ENCODE results near the gene FADS6. TPM values are rescaled to one million over a fixed set of nuclear protein-coding genes. Genes with fewer than 3 reads are reported as not detected.

The FADS6 gene
- total RNA-seq, 1 experiment from 2014 or later: 1.2 TPM

- H3K4me3 Mint-ChIP-seq: no peak overlapping the region
- no peaks in the 10 kb centered on the region for H3K79me2 ChIP-seq (ENCODE audit: insufficient read depth, low read length)
These were observed 29.8 kb downstream of the FADS6 start for GRCh38 chr17:74863420-74864296.

More at GRCh38 chr17:74863420-74864296, 29.8 kb downstream of the FADS6 start:
- Histone ChIP-seq H2BK5ac (ENCODE audit: insufficient read length, low read length) (no peak overlapping the region), H3K18ac (ENCODE audit: insufficient read length, low read depth, low read length) (no peak overlapping the region), H2BK15ac (ENCODE audit: low read depth, low read length) (no peak overlapping the region), H4K8ac (replicated peaks; ENCODE audit: insufficient read length, low read depth, low read length) (no peak overlapping the region), H2BK20ac (ENCODE audit: low read depth, low read length, poor library complexity, severe bottlenecking) (no peak overlapping the region), H3K27me3 (ENCODE audit: insufficient read depth, low read length) (peaks cover 26% of the 10 kb centered on the region), H3K79me1 (ENCODE audit: insufficient read depth, low read depth, low read length, poor library complexity, severe bottlenecking) (no peaks in the 10 kb centered on the region), H4K91ac (ENCODE audit: insufficient read length, low read depth, low read length) (no peak overlapping the region), H3K14ac (ENCODE audit: insufficient read depth, low read length) (no peak overlapping the region), H3K23ac (ENCODE audit: insufficient read length, low read depth, low read length) (no peak overlapping the region), H3K9ac (ENCODE audit: extremely low read depth, insufficient read length, low read length) (no peak overlapping the region), H3K9me3 (ENCODE audit: control insufficient read depth, low read depth, low read length) (no peaks in the 10 kb centered on the region), H3K4ac (ENCODE audit: low read depth, low read length) (no peak overlapping the region), H4K20me1 (ENCODE audit: control insufficient read depth, insufficient read depth, insufficient read length) (no peaks in the 10 kb centered on the region), H3T11ph (ENCODE audit: low read length) (no peak overlapping the region), H3K56ac (ENCODE audit: insufficient read length, low read depth, low read length) (no peak overlapping the region), H2AFZ (ENCODE audit: low read length) (no peak overlapping the region), H2BK12ac (ENCODE audit: insufficient read length, low read depth, low read length) (no peak overlapping the region), H3K23me2 (ENCODE audit: insufficient read length, low read depth, low read length, poor library complexity, severe bottlenecking) (peaks cover 13% of the 10 kb centered on the region), H3K4me1 (ENCODE audit: insufficient read depth, low read length) (0 out of 2 replicates have a peak, but pooled peaks cover 2% of the 10 kb centered on the region), H3K4me2 (ENCODE audit: insufficient read depth, insufficient read length, low read length) (no peak overlapping the region), H4K5ac (ENCODE audit: insufficient read length, low read depth, low read length) (no peak overlapping the region), H3K27ac (ENCODE audit: insufficient read length, low read depth, low read length) (no peak overlapping the region), H2AK5ac (ENCODE audit: insufficient read length, low read length) (no peak overlapping the region), H2BK120ac (ENCODE audit: low read depth, low read length, poor library complexity, severe bottlenecking) (no peak overlapping the region)
- H3K9me3 Mint-ChIP-seq: no peaks in the 10 kb centered on the region
- DNase-seq: no peak
- WGBS (ENCODE audit: extremely low coverage, insufficient read length, low lambda C conversion rate): no CpG with 5 or more reads among the region's 25 CpGs
- H3K27me3 Mint-ChIP-seq (ENCODE audit: low read depth): peaks cover 34% of the 10 kb centered on the region
- H3K4me1 Mint-ChIP-seq: peaks cover 14 to 18% of the 10 kb centered on the region in 2 experiments
- peaks cover 3 to 16% (median 15%) of the 10 kb centered on the region in 3 experiments; a peak in 4 of 7 replicates for H3K36me3 Mint-ChIP-seq (ENCODE audit: insufficient read depth in 1 of 3, low read depth in 3 of 3)
- H3K27ac Mint-ChIP-seq: no peak overlapping the region
- TF ChIP-seq, protein P1, sequence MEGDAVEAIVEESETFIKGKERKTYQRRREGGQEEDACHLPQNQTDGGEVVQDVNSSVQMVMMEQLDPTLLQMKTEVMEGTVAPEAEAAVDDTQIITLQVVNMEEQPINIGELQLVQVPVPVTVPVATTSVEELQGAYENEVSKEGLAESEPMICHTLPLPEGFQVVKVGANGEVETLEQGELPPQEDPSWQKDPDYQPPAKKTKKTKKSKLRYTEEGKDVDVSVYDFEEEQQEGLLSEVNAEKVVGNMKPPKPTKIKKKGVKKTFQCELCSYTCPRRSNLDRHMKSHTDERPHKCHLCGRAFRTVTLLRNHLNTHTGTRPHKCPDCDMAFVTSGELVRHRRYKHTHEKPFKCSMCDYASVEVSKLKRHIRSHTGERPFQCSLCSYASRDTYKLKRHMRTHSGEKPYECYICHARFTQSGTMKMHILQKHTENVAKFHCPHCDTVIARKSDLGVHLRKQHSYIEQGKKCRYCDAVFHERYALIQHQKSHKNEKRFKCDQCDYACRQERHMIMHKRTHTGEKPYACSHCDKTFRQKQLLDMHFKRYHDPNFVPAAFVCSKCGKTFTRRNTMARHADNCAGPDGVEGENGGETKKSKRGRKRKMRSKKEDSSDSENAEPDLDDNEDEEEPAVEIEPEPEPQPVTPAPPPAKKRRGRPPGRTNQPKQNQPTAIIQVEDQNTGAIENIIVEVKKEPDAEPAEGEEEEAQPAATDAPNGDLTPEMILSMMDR (conservative IDR thresholded peaks at IDR 0.05): no peak
